NCI-H748 treated with DMSO at 0.1 percent for 48 hours (cell line): ENCODE results near the gene ATP10D.

Experiments
- DNase-seq: peaks from one replicate; lab custom pipeline; 2025; lab: John Stamatoyannopoulos, UW

Gene ATP10D

GRCh38 chr4:47590325-47590724 lies 105.2 kb downstream of the ATP10D start:
- no peak for DNase-seq

- DNase-seq, result no peak
These were observed 112.6 kb downstream of the ATP10D start for GRCh38 chr4:47597696-47598095.

GRCh38 chr4:47598320-47598719 lies 113.2 kb downstream of the ATP10D start:
- no peak for DNase-seq

DNA sequence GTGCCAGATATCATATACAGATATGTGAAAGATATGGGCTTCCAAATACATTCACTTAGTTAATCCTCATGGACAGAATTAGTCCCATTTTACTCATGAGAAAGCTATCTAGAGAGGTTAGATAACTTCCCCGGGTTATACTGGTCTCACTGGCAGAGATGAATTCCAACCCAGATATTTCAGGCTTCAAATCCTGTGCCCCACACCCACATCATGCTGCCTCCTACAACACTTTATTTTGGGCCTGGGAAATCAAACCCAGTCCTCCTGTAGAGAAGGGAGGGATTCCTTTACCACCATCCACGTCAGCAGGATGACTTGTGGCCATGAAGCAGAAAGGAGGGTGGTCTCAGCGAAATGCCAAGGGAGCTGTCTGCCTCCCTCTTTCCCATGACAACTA lies 113.8 kb downstream of the ATP10D start:
- DNase-seq, result no peak

GRCh38 chr4:47606482-47606881 lies 121.4 kb downstream of the ATP10D start:
- no peak for DNase-seq

DNA sequence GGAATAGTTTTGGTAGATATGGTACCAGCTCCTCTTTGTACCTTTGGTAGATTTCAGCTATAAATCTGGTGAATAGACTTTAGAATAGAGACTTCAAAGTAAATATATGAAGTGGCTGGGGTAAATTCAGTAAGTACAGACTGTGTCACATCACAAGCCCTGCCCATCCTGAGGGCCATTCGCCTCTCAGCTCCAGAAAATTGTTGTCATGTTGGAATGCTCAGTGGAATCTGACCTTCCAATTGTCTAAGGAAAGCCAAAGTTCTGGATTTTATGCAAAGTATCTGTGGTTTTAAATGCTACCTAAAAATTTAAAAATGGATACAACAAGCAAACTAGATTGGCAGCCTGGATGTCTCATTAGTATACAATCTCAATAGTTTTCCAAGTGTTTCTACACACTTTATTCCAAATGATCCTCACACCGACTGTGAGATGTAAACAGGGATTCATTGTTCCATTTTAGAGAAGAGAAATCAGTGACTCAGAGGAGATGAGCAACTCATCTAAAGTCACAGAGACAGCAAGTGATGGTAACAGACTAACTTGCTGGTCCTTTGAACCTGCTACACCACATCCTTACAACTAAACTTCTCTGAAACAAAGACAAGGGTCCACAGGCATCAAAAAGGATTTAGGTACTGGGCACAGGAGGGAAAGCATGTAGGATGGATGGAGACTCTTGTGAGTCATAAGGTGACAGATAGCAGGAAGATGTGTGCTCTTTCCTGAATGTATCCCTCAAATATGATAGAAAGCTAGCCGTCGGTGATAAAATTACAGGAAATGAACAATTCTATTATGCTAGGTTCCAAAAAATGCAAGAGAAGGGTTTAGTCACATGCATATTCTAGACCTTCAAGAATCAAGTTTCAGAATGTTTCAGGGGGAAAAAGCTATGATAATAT lies 127.3 kb downstream of the ATP10D start:
- DNase-seq, result no peak

- no peak for DNase-seq
These were observed 130.3 kb downstream of the ATP10D start for GRCh38 chr4:47615385-47615784.

GRCh38 chr4:47617607-47618006 lies 132.5 kb downstream of the ATP10D start:
- DNase-seq, result no peak

GRCh38 chr4:47619691-47620090 lies 134.6 kb downstream of the ATP10D start:
- no peak for DNase-seq

DNA sequence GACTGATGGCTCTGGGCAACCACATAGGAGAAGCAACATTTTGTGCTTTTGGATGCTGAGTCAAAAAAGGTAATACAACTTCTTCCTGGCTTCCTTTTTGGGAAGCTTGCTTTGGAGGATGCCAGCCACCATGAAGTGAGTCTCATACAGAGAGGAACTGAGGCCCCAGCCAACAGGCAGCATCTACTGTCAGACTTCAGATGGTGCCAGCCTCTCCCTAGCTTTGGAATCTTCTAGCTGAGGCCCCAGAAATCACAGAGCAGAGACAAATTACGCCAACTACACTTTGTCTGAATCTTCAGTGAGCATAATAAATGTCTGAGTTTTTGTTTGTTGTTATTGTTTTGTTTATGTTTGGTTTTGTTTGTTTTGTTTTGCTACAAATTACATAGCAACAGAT lies 136.1 kb downstream of the ATP10D start:
- no peak for DNase-seq

GRCh38 chr4:47624031-47624441 lies 139.0 kb downstream of the ATP10D start:
- DNase-seq, result no peak

GRCh38 chr4:47631161-47631560 lies 146.1 kb downstream of the ATP10D start:
- no peak for DNase-seq

GRCh38 chr4:47639531-47639930 lies 154.5 kb downstream of the ATP10D start:
- DNase-seq, result no peak

GRCh38 chr4:47640911-47641310 lies 155.8 kb downstream of the ATP10D start:
- DNase-seq, result no peak

- DNase-seq, result no peak
These were observed 156.7 kb downstream of the ATP10D start for GRCh38 chr4:47641755-47642154.

DNA sequence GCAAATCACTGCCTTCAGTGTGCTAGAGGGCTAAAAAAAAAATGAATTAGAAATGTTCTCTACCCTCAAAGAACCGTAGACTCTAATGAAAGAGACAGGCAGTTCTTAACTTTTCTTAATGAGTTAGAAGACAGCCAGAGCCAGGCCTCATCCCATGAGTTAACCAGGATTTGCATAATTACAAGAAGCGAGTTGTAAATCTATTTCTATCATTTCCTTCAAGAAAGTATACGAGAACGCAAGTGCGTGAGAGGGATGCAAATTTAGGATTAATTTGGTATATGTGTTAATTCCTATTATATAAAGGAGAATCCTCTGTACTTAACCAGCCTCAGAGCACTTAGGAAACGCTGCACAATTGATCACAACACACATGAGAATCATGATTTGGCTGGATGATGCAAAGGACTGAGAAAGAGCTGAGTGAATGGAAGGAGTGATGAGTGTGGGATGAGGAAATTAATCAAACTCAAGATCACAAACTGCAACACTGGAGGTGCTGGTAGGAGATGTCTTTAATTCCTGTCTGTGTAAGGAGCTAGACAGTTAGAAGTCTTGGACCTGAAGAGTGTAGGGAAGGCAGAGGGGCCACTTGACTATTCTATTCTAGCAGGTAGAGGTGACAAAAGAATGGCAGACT lies 157.2 kb downstream of the ATP10D start:
- no peak for DNase-seq
